ENCODE data around the gene NUBP1.

NUBP1 gene

GRCh38 chr16:10737068-10737625, 6.5 kb upstream of the NUBP1 start:
- Histone ChIP-seq H3K9me2 (replicated peaks; ENCODE audit: control insufficient read depth, low read length) (no peaks in the 10 kb centered on the region), H3K9me3 (ENCODE audit: control insufficient read depth, insufficient read depth, low read length) (no peaks in the 10 kb centered on the region), H3K36me3 (ENCODE audit: control insufficient read depth, low read length) (no peaks in the 10 kb centered on the region), H3K4me1 (ENCODE audit: control insufficient read depth, low read length) (peaks cover 33% of the 10 kb centered on the region), H3K4me3 (ENCODE audit: low read length) (peak overlapping the region; percentile 72), H3K4me2 (ENCODE audit: low read length) (peak overlapping the region; percentile 86), H3F3A (ENCODE audit: control insufficient read depth, insufficient read depth) (peaks cover 6% of the 10 kb centered on the region), H3K27ac (ENCODE audit: low read depth, low read length) (peak overlapping the region; percentile 53), H4K20me1 (ENCODE audit: control insufficient read depth, insufficient read depth, low read depth, low read length) (no peaks in the 10 kb centered on the region), H3K27me3 (ENCODE audit: control insufficient read depth, low read length) (no peaks in the 10 kb centered on the region), H3K79me2 (ENCODE audit: control insufficient read depth, low read length) (no peaks in the 10 kb centered on the region)
- TF ChIP-seq EZH2phosphoT487 (IDR thresholded peaks at IDR 0.05; ENCODE audit: borderline replicate concordance, low read length), result no peak
- TF ChIP-seq CTCF (IDR thresholded peaks at IDR 0.05; ENCODE audit: low read depth, low read length, poor library complexity, severe bottlenecking), result peak; percentile 89

- H3K4me1 ChIP-seq (ENCODE audit: control insufficient read depth, low read length), result peaks cover 46% of the 10 kb centered on the region
- H3F3A ChIP-seq (ENCODE audit: control insufficient read depth, insufficient read depth), result peaks cover 8% of the 10 kb centered on the region
- no peaks in the 10 kb centered on the region for H3K27me3 ChIP-seq (ENCODE audit: control insufficient read depth, low read length)
- no peaks in the 10 kb centered on the region for H3K36me3 ChIP-seq (ENCODE audit: control insufficient read depth, low read length)
- no peaks in the 10 kb centered on the region for H3K9me3 ChIP-seq (ENCODE audit: control insufficient read depth, insufficient read depth, low read length)
- TF ChIP-seq EZH2phosphoT487 (IDR thresholded peaks at IDR 0.05; ENCODE audit: borderline replicate concordance, low read length) (no peak), CTCF (IDR thresholded peaks at IDR 0.05; ENCODE audit: low read depth, low read length, poor library complexity, severe bottlenecking) (no peak)
- no peaks in the 10 kb centered on the region for H3K9me2 ChIP-seq (replicated peaks; ENCODE audit: control insufficient read depth, low read length)
- H3K4me2 ChIP-seq (ENCODE audit: low read length), result peak overlapping the region; percentile 86
- no peaks in the 10 kb centered on the region for H3K79me2 ChIP-seq (ENCODE audit: control insufficient read depth, low read length)
- no peak overlapping the region for H3K27ac ChIP-seq (ENCODE audit: low read depth, low read length)
- H4K20me1 ChIP-seq (ENCODE audit: control insufficient read depth, insufficient read depth, low read depth, low read length), result no peaks in the 10 kb centered on the region
- no peak overlapping the region for H3K4me3 ChIP-seq (ENCODE audit: low read length)
Observed at GRCh38 chr16:10738231-10739077, 5.2 kb upstream of the NUBP1 start.

GRCh38 chr16:10740000-10740844, 3.4 kb upstream of the NUBP1 start:
- Histone ChIP-seq H3K79me2 (ENCODE audit: control insufficient read depth, low read length) (peaks cover 11% of the 10 kb centered on the region), H3K4me1 (ENCODE audit: control insufficient read depth, low read length) (peaks cover 57% of the 10 kb centered on the region), H3K9me3 (ENCODE audit: control insufficient read depth, insufficient read depth, low read length) (no peaks in the 10 kb centered on the region), H3K27me3 (ENCODE audit: control insufficient read depth, low read length) (no peaks in the 10 kb centered on the region), H3K36me3 (ENCODE audit: control insufficient read depth, low read length) (peaks cover 5% of the 10 kb centered on the region), H3K4me2 (ENCODE audit: low read length) (no peak overlapping the region), H3K27ac (ENCODE audit: low read depth, low read length) (no peak overlapping the region), H3K9me2 (replicated peaks; ENCODE audit: control insufficient read depth, low read length) (no peaks in the 10 kb centered on the region), H3F3A (ENCODE audit: control insufficient read depth, insufficient read depth) (peaks cover 8% of the 10 kb centered on the region), H3K4me3 (ENCODE audit: low read length) (no peak overlapping the region), H4K20me1 (ENCODE audit: control insufficient read depth, insufficient read depth, low read depth, low read length) (no peaks in the 10 kb centered on the region)
- TF ChIP-seq CTCF (IDR thresholded peaks at IDR 0.05; ENCODE audit: low read depth, low read length, poor library complexity, severe bottlenecking), result no peak
